ENCODE measurements around the gene RBM22.
A peak's percentile ranks its signal among the peaks of the same experiment; 100 is the strongest.

RBM22 gene

GRCh38 chr5:150658699-150659265 lies 42.1 kb downstream of the RBM22 start:
- no peak for TF ChIP-seq CTCF (IDR thresholded peaks at IDR 0.05; ENCODE audit: poor library complexity, severe bottlenecking)
- no peaks in the 10 kb centered on the region for H3K27me3 ChIP-seq (ENCODE audit: insufficient read depth, poor library complexity, severe bottlenecking)
- no peak for ATAC-seq (ENCODE audit: low read depth)
- H3K9me3 ChIP-seq (ENCODE audit: severe bottlenecking) = no peaks in the 10 kb centered on the region
- H3K36me3 ChIP-seq (ENCODE audit: low read depth) = no peaks in the 10 kb centered on the region
- no peak for DNase-seq (ENCODE audit: low spot score)
- H3K4me3 ChIP-seq (ENCODE audit: severe bottlenecking) = no peak overlapping the region
- H3K27ac ChIP-seq (ENCODE audit: poor library complexity, severe bottlenecking) = no peak overlapping the region
- no peaks in the 10 kb centered on the region for H3K4me1 ChIP-seq (ENCODE audit: insufficient read depth, poor library complexity, severe bottlenecking)

DNA sequence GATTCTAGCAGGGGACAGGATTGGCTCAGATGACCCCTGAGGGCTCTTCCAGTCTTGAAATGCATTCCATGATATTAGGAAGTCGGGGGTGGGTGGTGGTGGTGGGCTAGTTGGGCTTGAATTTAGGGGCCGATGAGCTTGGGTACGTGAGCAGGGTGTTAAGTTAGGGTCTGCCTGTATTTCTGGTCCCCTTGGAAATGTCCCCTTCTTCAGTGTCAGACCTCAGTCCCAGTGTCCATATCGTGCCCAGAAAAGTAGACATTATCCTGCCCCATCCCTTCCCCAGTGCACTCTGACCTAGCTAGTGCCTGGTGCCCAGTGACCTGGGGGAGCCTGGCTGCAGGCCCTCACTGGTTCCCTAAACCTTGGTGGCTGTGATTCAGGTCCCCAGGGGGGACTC lies 42.7 kb downstream of the RBM22 start:
- DNase-seq (ENCODE audit: low spot score) (no peak), ATAC-seq (ENCODE audit: low read depth) (no peak)
- H3K4me3 ChIP-seq (ENCODE audit: severe bottlenecking) = no peak overlapping the region
- no peaks in the 10 kb centered on the region for H3K9me3 ChIP-seq (ENCODE audit: severe bottlenecking)
- H3K27me3 ChIP-seq (ENCODE audit: insufficient read depth, poor library complexity, severe bottlenecking) = no peaks in the 10 kb centered on the region
- H3K36me3 ChIP-seq (ENCODE audit: low read depth) = no peaks in the 10 kb centered on the region
- no peaks in the 10 kb centered on the region for H3K4me1 ChIP-seq (ENCODE audit: insufficient read depth, poor library complexity, severe bottlenecking)
- no peak for TF ChIP-seq CTCF (IDR thresholded peaks at IDR 0.05; ENCODE audit: poor library complexity, severe bottlenecking)
- no peak overlapping the region for H3K27ac ChIP-seq (ENCODE audit: poor library complexity, severe bottlenecking)

DNA sequence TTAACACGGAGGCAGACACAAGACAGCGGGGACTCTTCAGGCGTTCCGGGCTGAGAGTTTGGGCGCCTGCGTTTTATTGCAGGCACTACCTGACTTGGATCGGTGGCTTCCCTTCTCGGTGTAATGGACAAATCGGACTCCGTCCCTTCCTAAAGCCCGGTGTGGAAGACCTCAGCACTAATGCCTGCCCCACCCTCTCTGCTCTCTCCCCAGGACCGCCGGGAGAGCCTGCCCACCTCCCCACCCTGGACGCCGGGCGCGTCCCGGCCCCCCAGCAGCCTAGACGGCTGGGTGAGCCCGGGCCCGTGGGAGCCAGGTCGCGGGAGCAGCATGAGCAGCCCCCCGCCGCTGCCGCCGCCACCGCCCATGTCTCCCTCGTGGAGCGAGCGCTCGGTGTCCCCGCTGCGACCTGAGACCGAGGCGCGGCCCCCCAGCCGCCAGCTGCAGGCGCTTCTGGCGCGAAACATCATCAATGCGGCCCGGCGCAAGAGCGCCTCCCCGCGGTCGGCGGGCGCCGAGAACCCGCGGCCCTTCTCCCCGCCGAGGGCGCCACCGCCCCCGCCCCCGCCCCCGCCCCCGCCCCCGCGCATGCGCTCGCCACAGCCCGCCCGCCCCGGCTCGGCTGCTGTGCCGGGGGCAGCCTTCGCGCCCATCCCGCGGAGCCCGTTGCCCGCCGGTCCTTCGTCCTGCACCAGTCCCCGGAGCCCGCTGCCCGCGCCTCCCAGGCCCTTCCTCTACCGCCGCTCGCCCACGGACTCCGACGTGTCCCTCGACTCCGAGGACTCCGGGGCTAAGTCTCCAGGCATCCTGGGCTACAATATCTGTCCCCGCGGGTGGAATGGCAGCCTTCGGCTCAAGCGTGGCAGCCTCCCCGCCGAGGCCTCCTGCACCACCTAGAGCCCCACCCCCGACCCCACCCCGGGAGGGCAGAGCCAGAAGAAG lies 44.4 kb downstream of the RBM22 start:
- ATAC-seq (ENCODE audit: low read depth) (peak; percentile 59), DNase-seq (ENCODE audit: low spot score) (no peak)
- TF ChIP-seq CTCF (IDR thresholded peaks at IDR 0.05; ENCODE audit: poor library complexity, severe bottlenecking) = peak; percentile 97
- no peaks in the 10 kb centered on the region for H3K27me3 ChIP-seq (ENCODE audit: insufficient read depth, poor library complexity, severe bottlenecking)
- H3K4me3 ChIP-seq (ENCODE audit: severe bottlenecking) = peak overlapping the region; percentile 36
- H3K9me3 ChIP-seq (ENCODE audit: severe bottlenecking) = no peaks in the 10 kb centered on the region
- no peaks in the 10 kb centered on the region for H3K36me3 ChIP-seq (ENCODE audit: low read depth)
- no peaks in the 10 kb centered on the region for H3K4me1 ChIP-seq (ENCODE audit: insufficient read depth, poor library complexity, severe bottlenecking)
- no peak overlapping the region for H3K27ac ChIP-seq (ENCODE audit: poor library complexity, severe bottlenecking)

GRCh38 chr5:150655221-150655620 lies 45.6 kb downstream of the RBM22 start:
- Histone ChIP-seq H3K4me3 (ENCODE audit: severe bottlenecking) (no peak overlapping the region), H3K9me3 (ENCODE audit: severe bottlenecking) (no peaks in the 10 kb centered on the region), H3K4me1 (ENCODE audit: insufficient read depth, poor library complexity, severe bottlenecking) (no peaks in the 10 kb centered on the region), H3K27ac (ENCODE audit: poor library complexity, severe bottlenecking) (no peak overlapping the region), H3K27me3 (ENCODE audit: insufficient read depth, poor library complexity, severe bottlenecking) (no peaks in the 10 kb centered on the region), H3K36me3 (ENCODE audit: low read depth) (0 out of 2 replicates have a peak, but pooled peaks cover 10% of the 10 kb centered on the region)
- ATAC-seq (ENCODE audit: low read depth) = no peak
- no peak for TF ChIP-seq CTCF (IDR thresholded peaks at IDR 0.05; ENCODE audit: poor library complexity, severe bottlenecking)
- DNase-seq (ENCODE audit: low spot score) = no peak
